ENCODE measurements around the gene ZIC4.

Gene ZIC4

GRCh38 chr3:147422601-147423536 is 16.5 kb upstream of the ZIC4 start:
- no peak overlapping the region for H3K4me3 ChIP-seq (ENCODE audit: low read depth, low read length)
- no peak for TF ChIP-seq CTCF (IDR thresholded peaks at IDR 0.05; ENCODE audit: insufficient read depth, low read depth, low read length, missing control alignments)
- no peak for DNase-seq (ENCODE audit: low read depth)

- no peak for TF ChIP-seq CTCF (IDR thresholded peaks at IDR 0.05; ENCODE audit: insufficient read depth, low read depth, low read length, missing control alignments)
- H3K4me3 ChIP-seq (ENCODE audit: low read depth, low read length), result no peak overlapping the region
- no peak for DNase-seq (ENCODE audit: low read depth)
These were observed 15.9 kb upstream of the ZIC4 start for GRCh38 chr3:147422196-147422595.

- TF ChIP-seq CTCF (IDR thresholded peaks at IDR 0.05; ENCODE audit: insufficient read depth, low read depth, low read length, missing control alignments), result no peak
- H3K4me3 ChIP-seq (ENCODE audit: low read depth, low read length), result no peak overlapping the region
- no peak for DNase-seq (ENCODE audit: low read depth)
These were observed 15.0 kb upstream of the ZIC4 start for GRCh38 chr3:147421184-147421912.

GRCh38 chr3:147420353-147421183 is 14.2 kb upstream of the ZIC4 start:
- DNase-seq (ENCODE audit: low read depth), result no peak
- no peak overlapping the region for H3K4me3 ChIP-seq (ENCODE audit: low read depth, low read length)

GRCh38 chr3:147419781-147420224 is 13.5 kb upstream of the ZIC4 start:
- no peak for DNase-seq (ENCODE audit: low read depth)
- TF ChIP-seq CTCF (IDR thresholded peaks at IDR 0.05; ENCODE audit: insufficient read depth, low read depth, low read length, missing control alignments), result no peak
- no peak overlapping the region for H3K4me3 ChIP-seq (ENCODE audit: low read depth, low read length)

More at GRCh38 chr3:147420353-147421183, 14.2 kb upstream of the ZIC4 start:
- no peak for TF ChIP-seq CTCF (IDR thresholded peaks at IDR 0.05; ENCODE audit: insufficient read depth, low read depth, low read length, missing control alignments)

Data from GM12865 (cell line).